ENCODE measurements around the gene EEF1A2. TPM values are rescaled to one million over a fixed set of nuclear protein-coding genes. Genes with fewer than 3 reads are reported as not detected.
"Not testable (repeated sequence)": the region's sequence is repeated elsewhere in the genome, so short reads cannot be mapped to it uniquely, and the experiment has no call there.

The EEF1A2 gene
- total RNA-seq, 1 experiment from 2014 or later = 32.0 TPM

GRCh38 chr20:63517376-63518309 lies 18.8 kb upstream of the EEF1A2 start:
- Mint-ChIP-seq H3K4me3 (ENCODE audit: unreplicated experiment) (no peak overlapping the region), H3K36me3 (ENCODE audit: insufficient read depth, unreplicated experiment) (peaks cover 35% of the 10 kb centered on the region)

GRCh38 chr20:63514520-63514919 lies 15.6 kb upstream of the EEF1A2 start:
- H3K4me1 ChIP-seq; H3K4me3 Mint-ChIP-seq (ENCODE audit: unreplicated experiment); intact Hi-C loops (cut with micrococcal nuclease; ENCODE audit: unreplicated experiment); POLR2A ChIA-PET; H3K36me3 ChIP-seq (ENCODE audit: control insufficient read depth, insufficient read depth, low read length); H3K4me3 ChIP-seq (ENCODE audit: low read depth, low read length); H3K9me3 Mint-ChIP-seq (ENCODE audit: unreplicated experiment); H3K27me3 ChIP-seq (replicated peaks; ENCODE audit: control insufficient read depth, insufficient read depth, low read length); H3K36me3 Mint-ChIP-seq (ENCODE audit: insufficient read depth, unreplicated experiment); H3K27ac Mint-ChIP-seq (ENCODE audit: unreplicated experiment); BruUV-seq (replicated peaks); DNase-seq; H3K9me3 ChIP-seq; H3K4me1 Mint-ChIP-seq (ENCODE audit: low read depth, unreplicated experiment): not testable (repeated sequence)
- H3K27me3 Mint-ChIP-seq (ENCODE audit: insufficient read depth, unreplicated experiment) = peaks cover 13% of the 10 kb centered on the region
- CTCF ChIA-PET = interaction anchor here (0.6 to 0.7 kb wide), 2 partner anchors 16 to 570 kb away, joined by 3 to 4 read pairs; partner anchors contain the start of genes EEF1A2 and LKAAEAR1

More at GRCh38 chr20:63517376-63518309, 18.8 kb upstream of the EEF1A2 start:
- TF ChIP-seq CTCF (IDR thresholded peaks at IDR 0.05; ENCODE audit: insufficient read depth in 1 of 2, low read depth in 1 of 2, low read length in 1 of 2, severe bottlenecking in 1 of 2, unreplicated experiment in 1 of 2) = no peak
- no peak for DNase-seq
- BruUV-seq (replicated peaks) = no TSS peak
- no peak overlapping the region for H3K27ac Mint-ChIP-seq (ENCODE audit: unreplicated experiment)
- intact Hi-C loops (cut with micrococcal nuclease; ENCODE audit: unreplicated experiment) = no loop called here
- peaks cover 3% of the 10 kb centered on the region for H3K27me3 Mint-ChIP-seq (ENCODE audit: insufficient read depth, unreplicated experiment)
- CTCF ChIA-PET = interaction anchor here (0.5 to 0.6 kb wide), 2 partner anchors 51 to 57 kb away, joined by 3 read pairs; no protein-coding TSS in a partner anchor
- Histone ChIP-seq H3K4me1 (peaks cover 14% of the 10 kb centered on the region), H3K4me3 (ENCODE audit: low read depth, low read length) (no peak overlapping the region), H3K9me3 (peaks cover 7% of the 10 kb centered on the region), H3K36me3 (ENCODE audit: control insufficient read depth, insufficient read depth, low read length) (peaks cover 11% of the 10 kb centered on the region), H3K27me3 (replicated peaks; ENCODE audit: control insufficient read depth, insufficient read depth, low read length) (no peaks in the 10 kb centered on the region)
- no peaks in the 10 kb centered on the region for H3K9me3 Mint-ChIP-seq (ENCODE audit: unreplicated experiment)
- POLR2A ChIA-PET = interaction anchor here (0.6 kb wide), 1 partner anchor 9 kb away, joined by 3 read pairs; no protein-coding TSS in a partner anchor
- H3K4me1 Mint-ChIP-seq (ENCODE audit: low read depth, unreplicated experiment) = no peaks in the 10 kb centered on the region

- ChIA-PET CTCF (no interaction called here), POLR2A (no interaction called here)
Measured at GRCh38 chr20:63513207-63513606, 14.3 kb upstream of the EEF1A2 start.

More at GRCh38 chr20:63513207-63513606, 14.3 kb upstream of the EEF1A2 start:
- H3K9me3 Mint-ChIP-seq (ENCODE audit: unreplicated experiment) = no peaks in the 10 kb centered on the region
- DNase-seq = no peak
- H3K4me3 Mint-ChIP-seq (ENCODE audit: unreplicated experiment) = no peak overlapping the region
- no peak for TF ChIP-seq CTCF (IDR thresholded peaks at IDR 0.05; ENCODE audit: insufficient read depth in 1 of 2, low read depth in 1 of 2, low read length in 1 of 2, severe bottlenecking in 1 of 2, unreplicated experiment in 1 of 2)
- H3K36me3 ChIP-seq (ENCODE audit: control insufficient read depth, insufficient read depth, low read length) = no peaks in the 10 kb centered on the region
- H3K4me1 ChIP-seq = no peaks in the 10 kb centered on the region
- H3K27ac Mint-ChIP-seq (ENCODE audit: unreplicated experiment) = no peak overlapping the region
- no TSS peak for BruUV-seq (replicated peaks)
- peaks cover 19% of the 10 kb centered on the region for H3K27me3 Mint-ChIP-seq (ENCODE audit: insufficient read depth, unreplicated experiment)
- H3K4me3 ChIP-seq (ENCODE audit: low read depth, low read length) = no peak overlapping the region
- no peaks in the 10 kb centered on the region for H3K9me3 ChIP-seq
- no peaks in the 10 kb centered on the region for H3K4me1 Mint-ChIP-seq (ENCODE audit: low read depth, unreplicated experiment)
- intact Hi-C loops (cut with micrococcal nuclease; ENCODE audit: unreplicated experiment) = no loop called here
- no peaks in the 10 kb centered on the region; the same call in none of the 2 replicates for H3K27me3 ChIP-seq (replicated peaks; ENCODE audit: control insufficient read depth, insufficient read depth, low read length)
- H3K36me3 Mint-ChIP-seq (ENCODE audit: insufficient read depth, unreplicated experiment) = no peaks in the 10 kb centered on the region

Measured in Caco-2 (cell line).